ENCODE data around the gene DOCK1.

DNA sequence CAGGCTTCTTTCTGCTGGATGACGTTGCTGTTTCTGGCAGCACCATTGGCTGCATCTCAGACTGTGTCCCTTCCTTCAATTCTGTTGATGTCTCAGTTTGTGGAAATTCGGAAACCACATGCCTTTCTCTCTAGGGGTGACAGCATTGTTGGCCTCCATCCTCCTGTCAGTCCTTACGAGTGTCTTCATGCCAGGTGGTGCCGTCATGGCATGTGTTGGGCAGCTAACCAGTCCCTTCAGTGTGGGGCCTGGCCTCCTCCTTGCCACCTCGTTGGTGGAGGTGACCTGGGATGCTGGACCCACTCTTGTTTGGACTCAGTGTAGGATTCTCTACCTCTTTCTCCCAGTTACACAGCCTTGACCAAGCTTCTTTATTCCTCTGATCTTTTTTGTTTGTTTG lies 402.8 kb downstream of the DOCK1 start:
- TF ChIP-seq, protein P1, sequence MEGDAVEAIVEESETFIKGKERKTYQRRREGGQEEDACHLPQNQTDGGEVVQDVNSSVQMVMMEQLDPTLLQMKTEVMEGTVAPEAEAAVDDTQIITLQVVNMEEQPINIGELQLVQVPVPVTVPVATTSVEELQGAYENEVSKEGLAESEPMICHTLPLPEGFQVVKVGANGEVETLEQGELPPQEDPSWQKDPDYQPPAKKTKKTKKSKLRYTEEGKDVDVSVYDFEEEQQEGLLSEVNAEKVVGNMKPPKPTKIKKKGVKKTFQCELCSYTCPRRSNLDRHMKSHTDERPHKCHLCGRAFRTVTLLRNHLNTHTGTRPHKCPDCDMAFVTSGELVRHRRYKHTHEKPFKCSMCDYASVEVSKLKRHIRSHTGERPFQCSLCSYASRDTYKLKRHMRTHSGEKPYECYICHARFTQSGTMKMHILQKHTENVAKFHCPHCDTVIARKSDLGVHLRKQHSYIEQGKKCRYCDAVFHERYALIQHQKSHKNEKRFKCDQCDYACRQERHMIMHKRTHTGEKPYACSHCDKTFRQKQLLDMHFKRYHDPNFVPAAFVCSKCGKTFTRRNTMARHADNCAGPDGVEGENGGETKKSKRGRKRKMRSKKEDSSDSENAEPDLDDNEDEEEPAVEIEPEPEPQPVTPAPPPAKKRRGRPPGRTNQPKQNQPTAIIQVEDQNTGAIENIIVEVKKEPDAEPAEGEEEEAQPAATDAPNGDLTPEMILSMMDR (conservative IDR thresholded peaks at IDR 0.05; ENCODE audit: low read length): no peak
- TF ChIP-seq EZH2phosphoT487 (IDR thresholded peaks at IDR 0.05; ENCODE audit: borderline replicate concordance): no peak
